A673 (cell line): ENCODE results near the gene LRRC43. TPM values are rescaled to one million over a fixed set of nuclear protein-coding genes. Genes with fewer than 3 reads are reported as not detected.
A peak's percentile ranks its signal among the peaks of the same experiment; 100 is the strongest.

Experiments used
- Bru-seq: library from RNA; stranded (reverse); fragments of 400-500 nt; gene quantifications from one replicate; lab custom pipeline; 2021; lab: Mats Ljungman, UMichigan
- BruChase-seq, 2 experiments: library from RNA; stranded (reverse); fragments of 400-500 nt; gene quantifications; one replicate each; lab custom pipeline; 2021; lab: Mats Ljungman, UMichigan
- BruUV-seq: library from RNA; stranded (reverse); fragments of 400-500 nt; replicated peaks from 2 replicates; lab custom pipeline; 2021; lab: Mats Ljungman, UMichigan
- CTCF ChIA-PET: fragments of 300-600 bp; sonication (Branson Sonifier 250); formaldehyde crosslinking; loops from one replicate; lab custom pipeline; 2022; ENCODE audit warnings: antibody characterized with exemption; lab: Charles Lee
- POLR2A ChIA-PET: fragments of 300-600 bp; sonication (Branson Sonifier 250); formaldehyde crosslinking; loops from one replicate; lab custom pipeline; 2022; ENCODE audit warnings: antibody characterized with exemption; ENCODE audit not compliant: low non-redundant PET; lab: Charles Lee
- DNase-seq: peaks from one replicate; pipeline ENCODE4 v3.0.0-alpha.2; 2015; ENCODE audit warnings: low spot score
- H3K27ac ChIP-seq: fragments of 200-600 bp; sonication (generic); 2 replicates; pipeline ENCODE4 v1.5.1; 2016; ENCODE audit warnings: mixed run types, low read depth, mild to moderate bottlenecking, mixed read lengths, antibody characterized with exemption, low read length; ENCODE audit not compliant: poor library complexity, severe bottlenecking
- H3K27me3 ChIP-seq: fragments of 200-600 bp; sonication (generic); replicated peaks from 2 replicates; pipeline ENCODE4 v1.6.1; 2017; ENCODE audit warnings: mixed run types, low read depth, mild to moderate bottlenecking, mixed read lengths, antibody characterized with exemption, low read length; ENCODE audit not compliant: insufficient read depth, poor library complexity
- H3K36me3 ChIP-seq: fragments of 200-600 bp; sonication (generic); 2 replicates; pipeline ENCODE4 v1.6.1; 2016; ENCODE audit warnings: mixed run types, mild to moderate bottlenecking, mixed read lengths, antibody characterized with exemption, low read length; ENCODE audit not compliant: insufficient read depth, poor library complexity, severe bottlenecking
- H3K4me1 ChIP-seq: fragments of 200-600 bp; sonication (generic); 2 replicates; pipeline ENCODE4 v1.6.1; 2017; ENCODE audit warnings: mixed run types, mild to moderate bottlenecking, mixed read lengths, antibody characterized with exemption, low read length; ENCODE audit not compliant: insufficient read depth, poor library complexity, severe bottlenecking
- H3K4me3 ChIP-seq: fragments of 200-600 bp; sonication (generic); 2 replicates; pipeline ENCODE4 v1.5.1; 2016; ENCODE audit warnings: low read depth, mixed run types, mild to moderate bottlenecking, mixed read lengths, low read length; ENCODE audit not compliant: poor library complexity, severe bottlenecking
- H3K9me3 ChIP-seq: fragments of 200-600 bp; sonication (generic); 2 replicates; pipeline ENCODE4 v1.6.1; 2016; ENCODE audit warnings: mixed run types, low read depth, mild to moderate bottlenecking, mixed read lengths, antibody characterized with exemption, low read length; ENCODE audit not compliant: poor library complexity, severe bottlenecking
- EZH2 ChIP-seq: fragments of 200-600 bp; sonication (generic); IDR thresholded peaks from 2 replicates; pipeline ENCODE4 v1.6.1; 2017; ENCODE audit warnings: borderline replicate concordance, low read depth, mild to moderate bottlenecking, mixed read lengths, antibody characterized with exemption, low read length; ENCODE audit not compliant: poor library complexity, severe bottlenecking
- intact Hi-C: fragments of 100-400 bp; cut with micrococcal nuclease; formaldehyde crosslinking; loops from one replicate; pipeline ENCODE4 v1.10.0; 2022; ENCODE audit not compliant: unreplicated experiment
- long read RNA-seq: library from polyadenylated mRNA; stranded (forward); transcript quantifications from one replicate; pipeline ENCODE4 v2.0.0, GENCODE V29; 2022
- total RNA-seq: library from RNA; stranded (reverse); gene quantifications from 2 replicates; pipeline ENCODE4 v1.2.3, GENCODE V29; 2021
- TF ChIP-seq, protein P1 (sequence below): fragments of 300-800, 200-600 bp; sonication (generic); conservative IDR thresholded peaks from 2 replicates; pipeline ENCODE4 v1.5.1; 2017; ENCODE audit warnings: low read depth, mild to moderate bottlenecking, antibody characterized with exemption, low read length, moderate library complexity, mixed read lengths

The LRRC43 gene, protein sequence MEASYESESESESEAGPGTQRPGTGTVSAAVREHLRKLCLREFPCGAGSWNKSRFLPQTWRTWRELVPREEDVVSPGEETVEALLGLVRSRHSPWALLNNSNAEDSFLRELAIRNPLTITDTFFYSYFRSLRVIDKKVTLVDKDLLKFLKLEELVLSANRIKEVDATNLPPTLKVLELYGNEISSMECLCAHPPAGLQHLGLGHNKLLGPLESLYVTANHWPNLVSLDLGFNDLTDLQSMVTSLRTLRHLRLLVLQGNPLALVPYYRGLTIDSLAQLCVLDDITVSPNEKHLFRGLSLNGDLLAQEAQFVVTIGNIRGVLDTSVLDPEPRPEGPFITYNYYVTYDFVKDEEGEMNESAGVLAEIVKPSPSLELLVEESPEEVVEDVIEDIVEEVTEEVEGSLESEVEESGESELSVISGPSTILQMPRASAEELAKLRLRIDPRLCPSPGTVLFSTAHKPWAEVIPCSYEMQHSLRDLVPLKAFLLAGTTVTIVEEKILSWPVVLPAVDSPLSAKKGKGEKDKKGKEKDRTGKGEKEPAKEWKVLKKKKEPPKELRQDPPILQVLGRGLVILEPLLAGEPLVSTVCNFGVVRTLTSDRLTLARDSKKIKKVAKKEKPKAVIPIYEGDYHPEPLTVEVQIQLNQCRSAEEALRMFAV
- 0.24 TPM in 1 of 2 replicates, not detected in the other for total RNA-seq
- percentile 4 among the genes with signal in this experiment for Bru-seq, nascent RNA
- percentile 10 among the genes with signal in this experiment for BruChase-seq, experiment 1, labeled RNA remaining after a 2-hour chase
- BruChase-seq, experiment 2, labeled RNA remaining after a 6-hour chase: percentile 4 among the genes with signal in this experiment
- long read RNA-seq: 0 reads

DNA sequence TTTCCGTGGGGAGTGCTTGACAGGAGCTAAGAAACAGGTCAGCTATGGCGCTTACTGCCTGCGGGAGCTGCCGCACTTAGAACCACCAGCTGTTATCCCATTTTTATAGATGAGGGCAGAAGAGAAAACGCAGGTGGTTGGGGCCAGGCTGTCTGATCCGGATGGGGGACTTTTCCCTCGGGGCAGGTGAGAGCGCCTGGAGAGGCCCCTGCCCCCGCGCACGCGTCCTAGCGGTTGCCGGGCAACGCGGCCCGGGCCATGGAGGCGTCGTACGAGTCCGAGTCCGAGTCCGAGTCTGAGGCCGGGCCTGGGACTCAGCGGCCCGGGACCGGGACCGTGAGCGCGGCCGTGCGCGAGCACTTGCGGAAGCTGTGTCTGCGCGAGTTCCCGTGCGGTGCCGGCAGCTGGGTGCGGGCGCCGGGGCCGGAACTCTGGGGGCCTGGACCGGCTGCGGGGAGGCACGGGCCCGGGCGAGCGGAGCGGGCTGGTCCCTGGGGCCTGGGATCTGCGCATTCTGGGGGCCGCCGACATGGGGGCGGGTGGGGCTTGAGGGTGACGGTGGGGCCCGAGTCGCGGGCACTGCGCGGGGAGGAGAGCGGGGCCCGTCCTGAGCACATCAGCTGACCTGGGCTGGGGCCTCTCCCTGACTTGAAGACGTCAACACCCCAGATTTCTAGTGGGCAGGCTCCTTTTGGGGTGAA is at the start of gene LRRC43:
TSS of gene LRRC43 (plus strand) at position 237 of the 701 bp plus-strand sequence. CDS start at position 259, 22 bp downstream.
- ChIA-PET CTCF (no interaction called here), POLR2A (no interaction called here)
- no TSS peak for BruUV-seq
- Histone ChIP-seq H3K4me3 (peak within 1 kb of the TSS; percentile 46), H3K9me3 (no peaks in the 10 kb centered on the region), H3K4me1 (no peaks in the 10 kb centered on the region), H3K27ac (no peak within 1 kb of the TSS), H3K27me3 (no peaks in the 10 kb centered on the region), H3K36me3 (no peaks in the 10 kb centered on the region)
- no peak for DNase-seq
- no peak for TF ChIP-seq EZH2
- TF ChIP-seq, protein P1, sequence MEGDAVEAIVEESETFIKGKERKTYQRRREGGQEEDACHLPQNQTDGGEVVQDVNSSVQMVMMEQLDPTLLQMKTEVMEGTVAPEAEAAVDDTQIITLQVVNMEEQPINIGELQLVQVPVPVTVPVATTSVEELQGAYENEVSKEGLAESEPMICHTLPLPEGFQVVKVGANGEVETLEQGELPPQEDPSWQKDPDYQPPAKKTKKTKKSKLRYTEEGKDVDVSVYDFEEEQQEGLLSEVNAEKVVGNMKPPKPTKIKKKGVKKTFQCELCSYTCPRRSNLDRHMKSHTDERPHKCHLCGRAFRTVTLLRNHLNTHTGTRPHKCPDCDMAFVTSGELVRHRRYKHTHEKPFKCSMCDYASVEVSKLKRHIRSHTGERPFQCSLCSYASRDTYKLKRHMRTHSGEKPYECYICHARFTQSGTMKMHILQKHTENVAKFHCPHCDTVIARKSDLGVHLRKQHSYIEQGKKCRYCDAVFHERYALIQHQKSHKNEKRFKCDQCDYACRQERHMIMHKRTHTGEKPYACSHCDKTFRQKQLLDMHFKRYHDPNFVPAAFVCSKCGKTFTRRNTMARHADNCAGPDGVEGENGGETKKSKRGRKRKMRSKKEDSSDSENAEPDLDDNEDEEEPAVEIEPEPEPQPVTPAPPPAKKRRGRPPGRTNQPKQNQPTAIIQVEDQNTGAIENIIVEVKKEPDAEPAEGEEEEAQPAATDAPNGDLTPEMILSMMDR: no peak
- intact Hi-C loops: no loop called here

DNA sequence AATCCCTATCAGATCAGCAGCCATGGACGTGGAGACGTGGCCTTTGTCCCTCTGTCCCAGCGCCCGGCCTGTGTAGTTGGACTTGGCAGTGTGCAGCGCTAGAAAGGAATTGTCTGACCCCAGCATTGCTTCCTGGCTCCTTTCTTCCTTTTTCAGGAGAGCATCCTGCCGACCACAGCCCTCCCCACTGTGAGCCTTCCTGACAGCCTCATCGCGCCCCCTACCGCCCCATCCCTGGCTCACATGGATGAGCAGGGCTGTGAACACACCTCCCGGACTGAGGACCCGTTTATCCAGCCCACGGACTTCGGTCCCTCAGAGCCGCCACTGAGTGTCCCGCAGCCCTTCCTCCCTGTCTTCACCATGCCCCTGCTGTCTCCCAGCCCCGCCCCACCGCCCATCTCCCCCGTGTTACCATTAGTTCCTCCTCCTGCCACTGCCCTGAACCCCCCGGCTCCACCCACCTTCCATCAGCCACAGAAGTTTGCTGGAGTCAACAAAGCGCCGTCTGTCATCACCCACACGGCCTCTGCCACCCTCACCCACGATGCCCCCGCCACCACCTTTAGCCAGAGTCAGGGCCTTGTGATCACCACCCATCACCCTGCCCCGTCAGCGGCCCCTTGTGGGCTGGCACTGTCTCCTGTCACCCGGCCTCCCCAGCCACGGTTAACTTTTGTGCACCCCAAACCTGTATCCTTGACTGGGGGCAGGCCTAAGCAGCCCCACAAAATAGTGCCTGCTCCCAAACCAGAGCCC is 49.6 kb upstream of the LRRC43 start:
- DNase-seq: no peak
- ChIA-PET POLR2A (no interaction called here), CTCF (no interaction called here)
- intact Hi-C loops: loop anchor here (5.0 kb wide), 2 partner anchors 59 to 224 kb away; no protein-coding TSS in a partner anchor
- H3K27ac ChIP-seq: no peak overlapping the region
- no peaks in the 10 kb centered on the region for H3K27me3 ChIP-seq
- H3K9me3 ChIP-seq: no peaks in the 10 kb centered on the region
- H3K4me3 ChIP-seq: no peak overlapping the region
- TSS peak; percentile 36 for BruUV-seq
- H3K36me3 ChIP-seq: peaks cover 19% of the 10 kb centered on the region
- TF ChIP-seq, protein P1: no peak
- no peak for TF ChIP-seq EZH2
- no peaks in the 10 kb centered on the region for H3K4me1 ChIP-seq
